Stimulated activated naive B cell treated with anti-CD40 and anti-IgM and Interleukin-4, amounts not matched to agents 10 μg/mL and 1 μg/mL and 100 μg/mL, for 72 hours (primary cell): ENCODE data around the gene MICALL2.

Source experiments
- ATAC-seq, 2 donors: fragments of 150-1000 bp; cut with Tn5 transposase; replicated peaks; 2 replicates each; pipeline ENCODE4 v1.10.0; 2021; ENCODE audit warnings: moderate library complexity in 1 of 2
- DNase-seq: peaks from one replicate; pipeline ENCODE4 v3.0.0; 2021
- H3K27ac Mint-ChIP-seq: one replicate; pipeline ENCODE4 v1.8.0; 2022; ENCODE audit warnings: mild to moderate bottlenecking, mixed read lengths
- H3K27me3 Mint-ChIP-seq, 2 donors: one replicate each; pipeline ENCODE4 v1.8.0; 2022; ENCODE audit warnings: mixed read lengths in 2 of 2
- H3K36me3 Mint-ChIP-seq, 2 donors: one replicate each; pipeline ENCODE4 v1.8.0; 2022; ENCODE audit warnings: mixed read lengths in 2 of 2, mild to moderate bottlenecking in 1 of 2
- H3K4me1 Mint-ChIP-seq, 2 donors: one replicate each; pipeline ENCODE4 v1.8.0; 2022; ENCODE audit warnings: mixed read lengths in 2 of 2, mild to moderate bottlenecking in 1 of 2
- H3K4me3 Mint-ChIP-seq, 2 donors: one replicate each; pipeline ENCODE4 v1.8.0; 2022; ENCODE audit warnings: mild to moderate bottlenecking in 2 of 2, mixed read lengths in 2 of 2, moderate library complexity in 1 of 2
- H3K9me3 Mint-ChIP-seq, 2 donors: one replicate each; pipeline ENCODE4 v1.8.0; 2022; ENCODE audit warnings: mixed read lengths in 2 of 2, mild to moderate bottlenecking in 1 of 2

The MICALL2 gene

DNA sequence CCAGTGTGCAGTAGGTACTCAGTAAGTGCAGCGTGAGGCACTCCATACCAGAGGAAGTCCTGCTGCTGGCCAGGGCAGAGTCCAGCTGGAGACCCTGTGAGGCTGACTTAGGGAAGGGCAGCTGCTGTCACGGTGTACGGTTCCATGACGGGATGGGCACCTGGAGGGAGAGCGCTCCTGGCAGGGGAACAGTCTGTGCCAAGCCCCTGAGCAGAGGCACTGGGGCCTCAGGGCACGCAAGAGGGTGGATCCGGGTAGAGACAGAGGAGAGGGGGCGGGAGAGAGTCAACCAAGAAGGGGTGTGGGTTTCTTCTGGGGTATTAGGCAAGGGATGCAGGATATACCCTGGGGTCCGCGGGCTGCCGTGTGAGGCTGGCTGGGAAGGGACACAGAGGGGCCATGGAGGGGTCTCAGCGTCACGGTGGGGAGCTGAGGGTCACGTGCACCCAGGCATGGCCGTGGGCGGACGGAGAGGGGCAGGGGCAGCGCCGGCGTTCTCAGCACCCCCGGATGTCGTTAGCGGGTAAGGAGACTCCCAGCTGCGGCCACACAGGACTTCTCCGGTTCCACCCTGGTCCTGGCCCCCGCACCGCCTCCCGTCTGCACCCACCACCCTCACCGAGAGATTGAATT lies 70.5 kb downstream of the MICALL2 start:
- ATAC-seq = no peak
- Mint-ChIP-seq H3K27ac (no peak overlapping the region), H3K4me1 (no peaks in the 10 kb centered on the region), H3K36me3 (peaks cover 3 to 5% of the 10 kb centered on the region in 2 donors), H3K9me3 (peaks cover 6 to 14% of the 10 kb centered on the region in 2 donors), H3K27me3 (peaks cover 52 to 59% of the 10 kb centered on the region in 2 donors), H3K4me3 (no peak overlapping the region)
- no peak for DNase-seq

- no peak overlapping the region for H3K27ac Mint-ChIP-seq
- ATAC-seq (no peak), DNase-seq (no peak)
- H3K9me3 Mint-ChIP-seq = peaks cover 6 to 12% of the 10 kb centered on the region in 2 donors
- H3K4me3 Mint-ChIP-seq = no peak overlapping the region
- peaks cover 3 to 5% of the 10 kb centered on the region in 2 donors for H3K36me3 Mint-ChIP-seq
- H3K27me3 Mint-ChIP-seq = peaks cover 48 to 59% of the 10 kb centered on the region in 2 donors
- H3K4me1 Mint-ChIP-seq = no peaks in the 10 kb centered on the region
These were observed 71.1 kb downstream of the MICALL2 start for GRCh38 chr7:1388021-1388702.

DNA sequence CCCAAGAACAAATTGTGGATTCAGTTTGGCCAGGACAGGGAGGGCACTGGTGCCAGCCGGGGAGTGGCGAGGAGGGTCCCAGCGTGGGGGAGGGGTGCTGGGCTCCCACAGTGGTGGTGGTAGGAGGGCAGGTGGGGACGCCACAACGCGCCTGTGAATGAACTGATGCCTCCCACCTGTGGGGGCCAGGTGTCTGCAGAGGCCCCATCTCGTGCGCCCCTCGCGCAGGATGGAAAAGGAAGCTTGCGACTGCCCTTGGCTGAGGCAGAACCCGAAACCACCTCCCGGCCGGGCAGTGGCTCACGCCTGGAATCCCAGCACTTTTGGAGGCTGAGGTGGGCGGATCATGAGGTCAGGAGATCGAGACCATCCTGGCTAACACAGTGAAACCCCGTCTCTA lies 72.0 kb downstream of the MICALL2 start:
- peaks cover 45 to 56% of the 10 kb centered on the region in 2 donors for H3K27me3 Mint-ChIP-seq

GRCh38 chr7:1386623-1387220 lies 72.5 kb downstream of the MICALL2 start:
- Mint-ChIP-seq H3K4me3 (no peak overlapping the region), H3K4me1 (no peaks in the 10 kb centered on the region), H3K36me3 (peaks cover 3 to 5% of the 10 kb centered on the region in 2 donors), H3K27ac (no peak overlapping the region), H3K27me3 (peaks cover 40 to 50% of the 10 kb centered on the region in 2 donors), H3K9me3 (peaks cover 6 to 11% of the 10 kb centered on the region in 2 donors)
- DNase-seq = no peak
- peak in 1 of 2 donors; percentile 20 for ATAC-seq

More for the DNA sequence above, 72.0 kb downstream of the MICALL2 start:
- H3K9me3 Mint-ChIP-seq = peaks cover 6 to 13% of the 10 kb centered on the region in 2 donors
- no peak overlapping the region for H3K27ac Mint-ChIP-seq
- no peak overlapping the region for H3K4me3 Mint-ChIP-seq
- DNase-seq = no peak
- peaks cover 3 to 5% of the 10 kb centered on the region in 2 donors for H3K36me3 Mint-ChIP-seq
- H3K4me1 Mint-ChIP-seq = no peaks in the 10 kb centered on the region
- ATAC-seq = no peak

DNA sequence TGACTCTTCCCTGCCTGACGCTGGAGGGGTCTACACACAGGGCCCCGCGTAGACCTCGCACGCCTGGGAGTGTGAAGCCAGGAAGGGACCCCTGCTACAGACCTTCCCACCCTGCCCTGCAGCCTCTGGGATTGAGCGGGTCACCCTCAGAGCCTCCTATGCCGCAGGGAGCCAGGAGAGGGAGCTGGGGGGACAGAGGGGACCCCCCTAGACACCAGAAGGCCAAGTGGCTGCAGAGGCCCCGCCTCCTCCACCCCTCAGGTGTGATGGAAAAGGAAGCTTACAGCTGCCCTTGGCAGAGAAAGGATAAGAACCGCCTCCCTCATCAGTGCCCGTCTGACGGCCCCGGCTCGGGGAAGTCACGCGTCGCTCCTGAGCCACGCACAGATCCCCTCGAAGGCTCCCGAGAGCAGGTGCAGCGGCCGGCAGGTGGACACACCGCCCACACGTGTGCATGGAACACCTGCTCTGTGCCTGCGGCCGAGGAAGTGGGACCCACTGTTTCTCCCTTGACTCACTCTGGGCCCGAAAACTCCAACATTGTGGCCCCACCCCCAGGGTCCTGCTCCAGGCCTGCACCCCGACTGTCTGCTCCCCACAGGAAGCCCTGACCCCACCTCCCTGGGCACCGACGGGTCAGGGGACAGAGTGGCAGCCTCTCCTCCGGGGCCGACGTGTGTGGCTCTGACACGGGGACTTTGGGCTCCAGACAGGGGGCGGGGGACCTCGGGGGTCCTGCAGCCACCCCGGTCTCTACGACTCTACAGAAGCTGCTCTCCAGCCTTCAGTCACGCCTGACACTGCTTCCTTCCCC lies 73.3 kb downstream of the MICALL2 start:
- Mint-ChIP-seq H3K27ac (no peak overlapping the region), H3K27me3 (peaks cover 36 to 49% of the 10 kb centered on the region in 2 donors), H3K36me3 (peaks cover 3 to 5% of the 10 kb centered on the region in 2 donors), H3K4me3 (no peak overlapping the region), H3K9me3 (peaks cover 5 to 6% of the 10 kb centered on the region in 2 donors), H3K4me1 (no peaks in the 10 kb centered on the region)
- ATAC-seq = no peak
- no peak for DNase-seq

DNA sequence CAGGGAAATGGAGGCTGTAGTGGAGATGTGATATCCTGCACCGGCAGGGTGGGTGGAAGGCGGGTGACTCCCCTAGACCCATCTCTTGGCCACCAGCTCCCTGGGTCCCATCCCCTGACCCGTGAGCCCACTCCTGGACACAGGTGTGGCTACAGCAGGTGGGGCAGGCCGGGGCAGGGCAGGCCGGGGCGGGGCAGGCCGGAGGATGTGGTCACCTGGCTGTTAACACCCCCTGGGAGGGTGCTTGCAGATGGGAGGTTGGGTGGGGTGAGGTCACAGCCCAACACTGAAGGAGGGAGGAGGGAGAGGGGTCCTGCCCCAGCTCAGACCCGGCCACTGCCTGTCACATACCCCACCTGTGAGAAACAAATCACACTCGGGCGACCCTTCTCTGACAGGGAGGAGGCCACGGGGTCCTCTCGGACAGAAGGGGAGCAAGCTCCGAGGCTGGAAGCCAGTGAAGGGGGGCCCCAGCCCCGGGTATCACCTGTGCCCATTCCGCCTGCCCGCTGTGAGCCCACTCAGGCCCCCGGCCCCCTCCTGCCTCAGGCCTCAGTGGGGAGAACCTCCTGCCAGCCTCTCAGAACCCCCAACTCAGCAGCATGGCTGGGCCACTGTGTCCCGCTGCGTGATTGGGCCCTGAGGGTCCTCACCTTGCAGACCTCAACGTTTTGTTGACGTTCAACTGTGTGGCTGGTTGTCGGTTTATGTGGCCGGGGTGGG lies 74.0 kb downstream of the MICALL2 start:
- no peak overlapping the region for H3K4me3 Mint-ChIP-seq
- no peak overlapping the region for H3K27ac Mint-ChIP-seq
- H3K4me1 Mint-ChIP-seq = no peaks in the 10 kb centered on the region
- no peak for ATAC-seq
- no peak for DNase-seq
- H3K36me3 Mint-ChIP-seq = peaks cover 3 to 5% of the 10 kb centered on the region in 2 donors
- peaks cover 5 to 6% of the 10 kb centered on the region in 2 donors for H3K9me3 Mint-ChIP-seq
- H3K27me3 Mint-ChIP-seq = peaks cover 32 to 44% of the 10 kb centered on the region in 2 donors
